ENCODE measurements around the gene IFFO2.

The IFFO2 gene

DNA sequence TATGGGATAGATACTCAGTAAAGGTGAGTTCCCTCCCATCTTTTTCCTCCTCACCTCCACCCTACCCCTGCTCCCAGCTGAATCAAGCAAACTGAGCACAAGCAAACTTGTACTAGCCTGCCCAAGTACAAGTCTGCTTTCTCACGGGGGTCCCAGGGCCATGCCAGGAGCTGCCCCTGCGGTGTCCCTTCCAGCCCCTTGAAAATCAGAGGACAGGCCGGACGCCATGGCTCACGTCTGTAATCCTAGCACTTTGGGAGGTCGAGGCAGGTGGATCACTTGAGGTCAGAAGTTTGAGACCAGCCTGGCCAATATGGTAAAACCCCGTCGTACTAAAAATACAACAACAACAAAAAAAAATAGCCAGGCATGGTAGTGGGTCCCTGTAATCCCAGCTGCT lies 17.5 kb upstream of the IFFO2 start:
- DNase-seq = no peak
- in situ Hi-C loops (cut with HindIII; ENCODE audit: low pct_ligation_motif_present, low pct_unique_long_range_greater_than_20kb, low sequenced_read_pairs) = no loop called here

- in situ Hi-C loops (cut with HindIII; ENCODE audit: low pct_ligation_motif_present, low pct_unique_long_range_greater_than_20kb, low sequenced_read_pairs) = no loop called here
- no peak for DNase-seq
These were observed 17.0 kb upstream of the IFFO2 start for GRCh38 chr1:18973446-18973955.

GRCh38 chr1:18972991-18973390 lies 16.5 kb upstream of the IFFO2 start:
- in situ Hi-C loops (cut with HindIII; ENCODE audit: low pct_ligation_motif_present, low pct_unique_long_range_greater_than_20kb, low sequenced_read_pairs) = no loop called here
- DNase-seq = no peak

DNA sequence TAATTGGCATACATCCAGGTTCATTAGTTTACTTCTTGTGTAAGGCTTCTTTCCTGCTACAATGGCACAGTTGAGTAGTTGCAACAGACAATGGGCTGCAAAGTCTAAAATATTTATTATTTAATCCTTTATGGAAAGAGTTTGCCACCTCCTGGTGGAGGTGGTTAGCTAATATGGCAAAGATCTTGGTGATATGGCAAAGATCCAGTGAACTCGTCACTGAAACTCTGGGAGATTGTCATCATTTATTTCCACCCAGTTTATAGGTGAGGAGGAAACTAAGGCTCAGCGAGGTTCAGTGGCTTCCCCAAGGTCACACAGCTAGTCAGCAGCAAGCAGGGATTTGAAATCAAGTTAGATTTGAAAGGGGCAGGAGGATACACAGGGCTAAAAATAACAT lies 16.1 kb upstream of the IFFO2 start:
- in situ Hi-C loops (cut with HindIII; ENCODE audit: low pct_ligation_motif_present, low pct_unique_long_range_greater_than_20kb, low sequenced_read_pairs) = no loop called here
- DNase-seq = peak; percentile 10

DNA sequence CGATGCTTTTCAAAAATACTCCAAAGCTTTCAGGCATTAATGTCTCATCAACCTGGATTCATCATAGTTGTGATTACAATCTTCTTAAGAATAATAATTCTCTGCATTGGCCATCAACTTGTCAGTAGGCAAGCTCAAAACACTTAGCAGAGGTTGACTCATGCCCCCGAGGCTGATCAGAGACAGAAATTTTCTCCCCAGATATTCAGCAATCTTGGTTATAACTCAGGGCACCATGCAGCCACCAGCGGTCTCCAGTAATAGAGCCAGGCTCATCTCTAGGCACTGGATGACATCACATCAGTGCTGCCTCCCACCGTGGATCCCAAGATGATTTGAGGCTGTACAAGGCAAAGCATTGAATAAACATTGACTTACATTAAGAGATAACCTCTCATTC lies 14.3 kb upstream of the IFFO2 start:
- in situ Hi-C loops (cut with HindIII; ENCODE audit: low pct_ligation_motif_present, low pct_unique_long_range_greater_than_20kb, low sequenced_read_pairs) = no loop called here
- no peak for DNase-seq

GRCh38 chr1:18970358-18970757 lies 13.9 kb upstream of the IFFO2 start:
- DNase-seq = no peak
- in situ Hi-C loops (cut with HindIII; ENCODE audit: low pct_ligation_motif_present, low pct_unique_long_range_greater_than_20kb, low sequenced_read_pairs) = no loop called here

GRCh38 chr1:18967066-18967690 lies 10.7 kb upstream of the IFFO2 start:
- DNase-seq = no peak

GRCh38 chr1:18965206-18966173 lies 9.0 kb upstream of the IFFO2 start:
- no peak for DNase-seq
- in situ Hi-C loops (cut with HindIII; ENCODE audit: low pct_ligation_motif_present, low pct_unique_long_range_greater_than_20kb, low sequenced_read_pairs) = no loop called here

More at GRCh38 chr1:18967066-18967690, 10.7 kb upstream of the IFFO2 start:
- in situ Hi-C loops (cut with HindIII; ENCODE audit: low pct_ligation_motif_present, low pct_unique_long_range_greater_than_20kb, low sequenced_read_pairs) = no loop called here

DNA sequence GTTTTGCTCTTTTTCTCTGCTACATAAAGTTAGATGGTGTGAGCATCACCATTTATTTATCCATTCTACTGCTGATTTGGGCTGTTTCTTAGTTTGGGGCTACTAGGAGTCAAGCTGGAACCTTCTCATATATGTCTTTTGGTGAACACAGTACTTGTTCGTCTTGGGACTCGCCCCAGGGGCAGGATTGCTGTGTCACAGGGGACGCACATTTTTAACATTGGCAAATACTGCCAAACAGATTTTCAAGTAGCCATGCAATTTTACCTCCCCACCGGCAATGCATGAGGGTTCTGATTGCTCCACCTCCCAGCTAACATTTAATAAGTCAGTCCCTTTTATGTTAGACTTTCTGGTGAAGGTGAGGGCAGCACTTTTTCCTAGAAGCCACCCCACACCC lies 7.5 kb upstream of the IFFO2 start:
- in situ Hi-C loops (cut with HindIII; ENCODE audit: low pct_ligation_motif_present, low pct_unique_long_range_greater_than_20kb, low sequenced_read_pairs) = no loop called here
- no peak for DNase-seq

- in situ Hi-C loops (cut with HindIII; ENCODE audit: low pct_ligation_motif_present, low pct_unique_long_range_greater_than_20kb, low sequenced_read_pairs) = no loop called here
- no peak for DNase-seq
These were observed 6.6 kb upstream of the IFFO2 start for GRCh38 chr1:18962855-18963737.

DNA sequence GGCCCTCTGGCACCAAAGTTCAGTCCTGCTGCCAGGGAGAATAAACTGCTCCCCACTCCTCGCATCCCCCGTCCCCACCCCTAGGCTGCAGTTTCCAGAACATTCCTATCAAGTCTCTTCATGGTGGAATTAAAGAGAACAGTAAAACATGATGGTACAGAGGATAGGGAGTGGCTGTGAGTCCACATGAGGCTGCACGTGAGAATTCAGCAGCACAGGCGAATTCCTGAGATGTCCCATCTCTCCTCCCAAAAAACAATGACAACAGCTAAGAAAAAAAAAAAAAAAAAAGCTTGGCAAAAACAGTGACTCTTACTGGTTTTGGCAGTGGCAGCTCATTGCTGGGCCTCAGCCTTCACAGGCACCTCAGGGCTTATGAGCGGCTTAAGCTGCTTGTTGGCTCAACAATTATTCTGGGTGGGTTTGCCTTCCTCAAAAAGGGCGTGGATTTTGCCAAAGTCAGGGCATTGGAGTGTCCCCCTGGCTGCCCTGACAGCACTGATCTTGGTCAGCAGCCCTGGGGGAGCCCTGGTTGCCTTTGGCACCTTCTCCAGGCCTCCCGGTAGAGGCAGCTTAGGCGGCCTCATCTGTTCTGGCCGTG lies 5.7 kb upstream of the IFFO2 start:
- DNase-seq = no peak
- in situ Hi-C loops (cut with HindIII; ENCODE audit: low pct_ligation_motif_present, low pct_unique_long_range_greater_than_20kb, low sequenced_read_pairs) = no loop called here

GRCh38 chr1:18960821-18961220 lies 4.3 kb upstream of the IFFO2 start:
- in situ Hi-C loops (cut with HindIII; ENCODE audit: low pct_ligation_motif_present, low pct_unique_long_range_greater_than_20kb, low sequenced_read_pairs) = no loop called here
- no peak for DNase-seq

DNA sequence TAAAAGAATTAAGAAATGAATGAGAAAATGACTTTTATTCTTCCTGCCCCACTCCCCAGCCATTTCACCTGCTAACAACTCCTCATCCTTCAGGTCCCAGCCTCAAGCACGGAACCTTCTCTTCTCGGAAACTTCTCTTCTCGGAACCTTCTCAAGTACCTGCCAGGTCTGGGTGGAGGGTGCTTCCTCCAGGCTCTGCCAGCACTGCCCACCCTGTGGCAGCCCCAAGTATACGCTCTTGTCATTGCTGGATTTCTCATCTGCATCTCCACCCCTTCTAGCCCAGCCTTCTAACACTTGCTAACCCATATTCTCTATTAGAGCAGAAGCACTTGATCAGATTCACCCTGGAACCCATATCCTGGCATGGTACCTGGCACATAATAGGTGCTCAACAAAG lies 3.9 kb upstream of the IFFO2 start:
- no peak for DNase-seq
- in situ Hi-C loops (cut with HindIII; ENCODE audit: low pct_ligation_motif_present, low pct_unique_long_range_greater_than_20kb, low sequenced_read_pairs) = no loop called here

- no peak for DNase-seq
- in situ Hi-C loops (cut with HindIII; ENCODE audit: low pct_ligation_motif_present, low pct_unique_long_range_greater_than_20kb, low sequenced_read_pairs) = no loop called here
These were observed 3.1 kb upstream of the IFFO2 start for GRCh38 chr1:18959591-18959990.

DNA sequence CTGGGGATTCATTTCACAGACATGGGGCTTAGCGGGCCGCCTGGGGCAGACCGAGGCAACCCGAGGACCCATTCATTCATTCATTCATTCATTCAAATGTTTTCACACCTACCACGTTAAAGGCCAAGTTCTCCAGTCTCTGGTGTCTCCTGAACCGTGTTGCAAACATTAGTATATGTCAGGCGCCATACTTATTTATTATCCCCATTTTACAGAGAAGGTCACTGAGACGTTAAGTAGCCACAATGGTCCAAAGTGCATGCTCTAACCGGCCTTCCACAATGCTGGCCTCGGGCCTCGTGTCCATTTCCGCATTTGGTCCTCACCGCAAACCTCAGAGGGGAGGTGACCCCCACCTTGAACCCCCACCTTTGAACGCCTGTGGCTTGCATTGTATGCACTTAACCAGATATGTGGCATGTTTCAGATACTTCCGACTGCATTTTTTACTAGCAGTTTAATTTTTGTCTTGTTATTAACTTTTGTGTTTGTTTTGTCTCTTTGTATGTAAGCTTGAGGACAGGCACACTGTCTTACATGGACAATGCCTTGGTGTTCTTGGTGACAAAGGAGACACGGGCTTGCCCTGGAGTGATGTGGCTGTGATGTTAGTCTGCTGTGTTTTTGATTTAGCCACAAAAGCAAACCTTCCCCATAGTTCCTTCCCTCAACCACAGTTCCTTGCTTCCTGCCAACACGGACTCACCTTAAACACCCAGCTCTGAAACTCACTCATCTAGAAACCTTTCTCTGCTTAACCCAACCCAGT lies 1.2 kb upstream of the IFFO2 start:
- in situ Hi-C loops (cut with HindIII; ENCODE audit: low pct_ligation_motif_present, low pct_unique_long_range_greater_than_20kb, low sequenced_read_pairs) = no loop called here

DNA sequence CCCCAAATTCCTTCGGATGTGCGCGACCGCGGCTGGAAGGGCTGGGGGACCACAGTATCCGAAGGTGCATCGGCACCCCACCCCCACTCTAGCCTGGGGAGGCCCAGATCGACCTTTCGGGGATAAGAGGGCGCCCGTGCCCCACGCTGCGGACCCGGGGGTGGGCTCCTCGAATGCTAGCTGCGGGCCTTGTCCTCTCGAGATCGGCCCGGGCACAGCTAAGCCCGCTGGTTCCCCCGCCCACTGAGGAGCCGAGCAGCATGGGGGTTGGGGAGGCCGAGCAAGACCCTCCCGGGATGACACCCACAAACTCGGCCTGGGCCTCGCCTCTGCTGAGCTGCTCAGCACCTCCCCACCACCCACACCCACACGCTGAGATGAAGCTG lies 653 bp upstream of the IFFO2 start:
- peak; percentile 15 for DNase-seq

More for the DNA sequence above, 1.2 kb upstream of the IFFO2 start:
- DNase-seq = no peak

GRCh38 chr1:18955441-18956192 lies 859 bp downstream of the IFFO2 start:
- in situ Hi-C loops (cut with HindIII; ENCODE audit: low pct_ligation_motif_present, low pct_unique_long_range_greater_than_20kb, low sequenced_read_pairs) = no loop called here
- DNase-seq = peak; percentile 25

More for the DNA sequence above, 653 bp upstream of the IFFO2 start:
- in situ Hi-C loops (cut with HindIII; ENCODE audit: low pct_ligation_motif_present, low pct_unique_long_range_greater_than_20kb, low sequenced_read_pairs) = no loop called here

Data from ACHN (cell line).